IMR-90 (cell line): ENCODE results near the gene BTBD9. TPM values are rescaled to one million over a fixed set of nuclear protein-coding genes. Genes with fewer than 3 reads are reported as not detected.

Experiments
- ATAC-seq: fragments of 200-7000 bp; cut with Tn5 transposase; 2 replicates; pipeline ENCODE4 v1.9.1; 2020; ENCODE audit warnings: low read depth, mild to moderate bottlenecking, moderate library complexity
- BruUV-seq: library from RNA; stranded (reverse); fragments of 400-500 nt; replicated peaks from 2 replicates; lab custom pipeline; 2021; lab: Mats Ljungman, UMichigan
- CTCF ChIA-PET: fragments of 300-600 bp; formaldehyde crosslinking; extraction: SDS; loops from one replicate; lab custom pipeline; 2021; ENCODE audit warnings: antibody characterized with exemption; lab: Yijun Ruan, JAX
- POLR2A ChIA-PET: fragments of 300-600 bp; sonication (Branson Sonifier 250); formaldehyde crosslinking; loops from one replicate; lab custom pipeline; 2022; ENCODE audit warnings: antibody characterized with exemption; ENCODE audit not compliant: unreplicated experiment; lab: Charles Lee
- DNase-seq: peaks from one replicate; pipeline ENCODE4 v3.0.0; 2013
- H2AFZ ChIP-seq: replicated peaks from 2 replicates; pipeline ENCODE3; 2013; ENCODE audit warnings: low read length, mild to moderate bottlenecking; ENCODE audit not compliant: poor library complexity
- H2AK5ac ChIP-seq: 2 replicates; pipeline ENCODE4 v1.6.1; 2013; ENCODE audit warnings: low read depth, low read length, inconsistent platforms
- H2AK9ac ChIP-seq: replicated peaks from 2 replicates; pipeline ENCODE3; 2013; ENCODE audit warnings: mild to moderate bottlenecking, low read depth, low read length, moderate library complexity; ENCODE audit not compliant: poor library complexity
- H2BK120ac ChIP-seq: 2 replicates; pipeline ENCODE4 v1.6.1; 2013; ENCODE audit warnings: low read depth, low read length, inconsistent platforms
- H2BK15ac ChIP-seq: 3 replicates; pipeline ENCODE4 v1.6.1; 2013; ENCODE audit warnings: low read depth, low read length, inconsistent platforms
- H2BK20ac ChIP-seq: 2 replicates; pipeline ENCODE4 v1.6.1; 2013; ENCODE audit warnings: low read depth, mild to moderate bottlenecking, inconsistent platforms, low read length, moderate library complexity
- H2BK5ac ChIP-seq: 2 replicates; pipeline ENCODE4 v1.6.1; 2013; ENCODE audit warnings: mild to moderate bottlenecking, low read depth, low read length, inconsistent platforms; ENCODE audit not compliant: poor library complexity, severe bottlenecking
- H3K14ac ChIP-seq: replicated peaks from 2 replicates; pipeline ENCODE4 v1.6.1; 2013; ENCODE audit warnings: low read depth, low read length, inconsistent platforms
- H3K18ac ChIP-seq: 2 replicates; pipeline ENCODE4 v1.6.1; 2013; ENCODE audit warnings: low read depth, low read length, control low read depth
- H3K23ac ChIP-seq: 2 replicates; pipeline ENCODE4 v1.6.1; 2013; ENCODE audit warnings: low read depth, low read length, inconsistent platforms
- H3K27ac ChIP-seq: 2 replicates; pipeline ENCODE4 v1.5.1; 2013; ENCODE audit warnings: mild to moderate bottlenecking, control low read depth, low read length; ENCODE audit not compliant: insufficient read depth
- H3K27me3 ChIP-seq: 2 replicates; pipeline ENCODE4 v1.6.1; 2013; ENCODE audit warnings: low read length; ENCODE audit not compliant: control insufficient read depth, insufficient read depth
- H3K36me3 ChIP-seq: 2 replicates; pipeline ENCODE4 v1.6.1; 2013; ENCODE audit warnings: low read length, mixed read lengths; ENCODE audit not compliant: control insufficient read depth, insufficient read depth
- H3K4ac ChIP-seq: 2 replicates; pipeline ENCODE4 v1.6.1; 2013; ENCODE audit warnings: low read depth, low read length, inconsistent platforms
- H3K4me1 ChIP-seq: 2 replicates; pipeline ENCODE4 v1.6.1; 2013; ENCODE audit warnings: low read length, mixed read lengths; ENCODE audit not compliant: control insufficient read depth, insufficient read depth
- H3K4me2 ChIP-seq: 2 replicates; pipeline ENCODE4 v1.6.1; 2013; ENCODE audit warnings: low read depth, mild to moderate bottlenecking, control low read depth, low read length, moderate library complexity
- H3K4me3 ChIP-seq: 2 replicates; pipeline ENCODE4 v1.5.1; 2013; ENCODE audit warnings: low read depth, mild to moderate bottlenecking, control low read depth, low read length, moderate library complexity; ENCODE audit not compliant: insufficient read depth
- H3K56ac ChIP-seq: 2 replicates; pipeline ENCODE4 v1.6.1; 2013; ENCODE audit warnings: low read length, inconsistent platforms; ENCODE audit not compliant: insufficient read depth; ENCODE audit errors: extremely low read depth
- H3K79me1 ChIP-seq, 2 experiments: 2 replicates each; pipeline ENCODE4 v1.6.1; 2013; ENCODE audit warnings: low read length in 2 of 2, inconsistent platforms in 1 of 2, low read depth in 1 of 2
- H3K9ac ChIP-seq: 2 replicates; pipeline ENCODE4 v1.6.1; 2013; ENCODE audit warnings: low read depth, low read length, control low read depth
- H3K9me1 ChIP-seq: 2 replicates; pipeline ENCODE4 v1.6.1; 2013; ENCODE audit warnings: low read length, inconsistent platforms; ENCODE audit not compliant: insufficient read depth
- H3K9me3 ChIP-seq: 2 replicates; pipeline ENCODE4 v1.6.1; 2013; ENCODE audit warnings: low read length; ENCODE audit not compliant: control insufficient read depth, insufficient read depth
- H4K20me1 ChIP-seq: 2 replicates; pipeline ENCODE4 v1.6.1; 2013; ENCODE audit warnings: low read length, inconsistent platforms; ENCODE audit not compliant: insufficient read depth
- H4K5ac ChIP-seq: 2 replicates; pipeline ENCODE4 v1.6.1; 2013; ENCODE audit warnings: mild to moderate bottlenecking, low read depth, low read length, control low read depth
- H4K8ac ChIP-seq, 2 experiments: 2 replicates each; pipeline ENCODE4 v1.6.1; 2013; ENCODE audit warnings: low read depth in 2 of 2, low read length in 2 of 2, control low read depth in 1 of 2, inconsistent platforms in 1 of 2
- H4K91ac ChIP-seq: 2 replicates; pipeline ENCODE4 v1.6.1; 2013; ENCODE audit warnings: low read depth, low read length, inconsistent platforms; ENCODE audit not compliant: insufficient read depth
- BHLHE40 ChIP-seq: fragments of 150-350 bp; IDR thresholded peaks from 2 replicates; pipeline ENCODE4 v1.6.1; 2016; ENCODE audit warnings: mild to moderate bottlenecking, low read depth, low read length
- CEBPB ChIP-seq: IDR thresholded peaks from 2 replicates; pipeline ENCODE4 v1.6.1; 2012; ENCODE audit warnings: low read depth, low read length, improper control_type of control experiment
- CHD1 ChIP-seq: IDR thresholded peaks from 2 replicates; pipeline ENCODE4 v1.6.1; 2012; ENCODE audit warnings: low read depth, low read length, improper control_type of control experiment
- CTCF ChIP-seq: conservative IDR thresholded peaks from 2 replicates; pipeline ENCODE4 v1.5.1; 2012; ENCODE audit warnings: mild to moderate bottlenecking, low read depth, low read length, improper control_type of control experiment
- FOS ChIP-seq: fragments of 150-350 bp; IDR thresholded peaks from 2 replicates; pipeline ENCODE4 v1.6.1; 2016; ENCODE audit warnings: low read depth, low read length
- MAFK ChIP-seq: IDR thresholded peaks from 2 replicates; pipeline ENCODE4 v1.6.1; 2012; ENCODE audit warnings: low read depth, low read length, improper control_type of control experiment
- MAZ ChIP-seq: IDR thresholded peaks from 2 replicates; pipeline ENCODE4 v1.6.1; 2012; ENCODE audit warnings: low read depth, mild to moderate bottlenecking, low read length, improper control_type of control experiment, moderate library complexity, borderline replicate concordance
- MXI1 ChIP-seq: IDR thresholded peaks from 2 replicates; pipeline ENCODE4 v1.6.1; 2012; ENCODE audit warnings: low read depth, mild to moderate bottlenecking, low read length, moderate library complexity, borderline replicate concordance
- NFE2L2 ChIP-seq: fragments of 150-350 bp; IDR thresholded peaks from 2 replicates; pipeline ENCODE4 v1.6.1; 2016; ENCODE audit warnings: low read depth, mild to moderate bottlenecking, low read length
- POLR2A ChIP-seq: IDR thresholded peaks from 2 replicates; pipeline ENCODE4 v1.6.1; 2012; ENCODE audit warnings: mild to moderate bottlenecking, low read depth, low read length
- RAD21 ChIP-seq: IDR thresholded peaks from 2 replicates; pipeline ENCODE4 v1.6.1; 2012; ENCODE audit warnings: low read length, improper control_type of control experiment
- RCOR1 ChIP-seq: IDR thresholded peaks from 2 replicates; pipeline ENCODE4 v1.6.1; 2012; ENCODE audit warnings: mild to moderate bottlenecking, low read length, improper control_type of control experiment; ENCODE audit not compliant: insufficient replicate concordance
- RFX5 ChIP-seq: IDR thresholded peaks from 2 replicates; pipeline ENCODE4 v1.8.0; 2012; ENCODE audit warnings: low read depth, mild to moderate bottlenecking, low read length, moderate library complexity
- SMC3 ChIP-seq: fragments of 150-350 bp; IDR thresholded peaks from 2 replicates; pipeline ENCODE4 v1.6.1; 2016; ENCODE audit warnings: low read depth, mild to moderate bottlenecking, antibody characterized with exemption, low read length, moderate library complexity
- WGBS, 2 experiments: methylation state at CpG; one replicate each; pipeline versions ENCODE4 v1.1.5 to v1.1.7; 2013; ENCODE audit warnings: missing lambda C conversion rate in 2 of 2; ENCODE audit not compliant: insufficient read length in 1 of 2; ENCODE audit errors: extremely low coverage in 2 of 2; 5-methylcytosine and 5-hydroxymethylcytosine counted together
- dilution Hi-C: fragments of 300-500 bp; cut with HindIII; formaldehyde crosslinking; loops from one replicate; pipeline ENCODE4 v1.14.3; 2018; ENCODE audit warnings: low sequenced_read_pairs; ENCODE audit not compliant: unreplicated experiment
- in situ Hi-C: fragments of 300-500 bp; cut with MboI; formaldehyde crosslinking; loops from 3 replicates; pipeline ENCODE4 v1.14.3; 2019; ENCODE audit warnings: low sequenced_read_pairs, inconsistent platforms, mixed read lengths
- intact Hi-C: fragments of 100-400 bp; cut with micrococcal nuclease; formaldehyde crosslinking; loops from 2 replicates; pipeline ENCODE4 v1.10.0; 2022
- polyA plus RNA-seq, 3 experiments: library from polyadenylated mRNA; depleted of rRNA; stranded (reverse); fragments of >200 nt; gene quantifications; 2 replicates each; pipeline ENCODE4 v1.2.3, GENCODE V29; 2012; ENCODE audit warnings: low replicate concordance in 1 of 3
- total RNA-seq: library from RNA; depleted of rRNA; stranded (reverse); fragments of >200 nt; gene quantifications from 2 replicates; pipeline ENCODE4 v1.2.3, GENCODE V29; 2012
- TF ChIP-seq, protein P1 (sequence below): fragments of 150-350 bp; IDR thresholded peaks from 2 replicates; pipeline ENCODE4 v1.6.1; 2017; ENCODE audit warnings: mild to moderate bottlenecking, antibody characterized with exemption, low read length, low read depth
- TF ChIP-seq, protein P2 (sequence below): fragments of 150-350 bp; IDR thresholded peaks from 2 replicates; pipeline ENCODE4 v1.6.1; 2016; ENCODE audit warnings: low read depth, mild to moderate bottlenecking, low read length, moderate library complexity, borderline replicate concordance

The BTBD9 gene
- total and polyA plus RNA-seq, 2 of the 4 experiments (the other 2 are of a cell fraction), result 4.1 to 22.0 TPM

DNA sequence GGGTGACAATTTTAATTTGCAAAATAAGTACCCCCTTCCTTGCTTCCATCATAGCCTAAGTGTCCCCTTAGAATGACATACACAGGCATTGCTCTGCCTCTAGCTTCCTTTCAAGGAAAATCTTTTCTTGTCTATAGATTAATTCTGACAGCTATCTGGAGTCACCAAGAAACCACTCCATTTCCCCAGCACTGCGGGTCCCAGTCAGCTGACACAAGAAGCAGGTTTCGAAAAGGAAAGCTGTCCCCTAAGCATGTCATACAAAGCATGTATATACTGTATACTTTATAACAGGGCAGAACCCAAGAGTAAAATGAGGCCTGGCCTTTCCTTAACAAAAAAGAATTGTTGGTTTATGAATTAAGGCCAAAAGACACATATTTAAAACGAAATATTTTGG lies 273.5 kb downstream of the BTBD9 start:
- Histone ChIP-seq H3K36me3 (no peaks in the 10 kb centered on the region), H3K4me3 (no peak overlapping the region), H3K9me3 (no peaks in the 10 kb centered on the region), H2BK5ac (no peak overlapping the region), H3K4me2 (no peak overlapping the region), H4K20me1 (no peaks in the 10 kb centered on the region), H2AK9ac (no peak overlapping the region), H3K4me1 (peaks cover under 1% of the 10 kb centered on the region), H4K5ac (no peak overlapping the region), H3K14ac (no peak overlapping the region), H3K4ac (no peak overlapping the region), H2AK5ac (no peak overlapping the region), H4K8ac (no peak overlapping the region), H3K27ac (no peak overlapping the region), H3K27me3 (no peaks in the 10 kb centered on the region), H3K79me1 (no peaks in the 10 kb centered on the region), H3K9ac (no peak overlapping the region), H3K9me1 (no peaks in the 10 kb centered on the region), H2BK15ac (no peak overlapping the region), H2AFZ (no peak overlapping the region), H2BK120ac (no peak overlapping the region), H4K91ac (no peak overlapping the region), H2BK20ac (no peak overlapping the region), H3K18ac (no peak overlapping the region), H3K23ac (no peak overlapping the region), H3K56ac (no peak overlapping the region)
- no CpG with 5 or more reads among the region's 3 CpGs for WGBS, 2 experiments
- POLR2A ChIA-PET, result no interaction called here
- dilution Hi-C loops, result no loop called here
- intact Hi-C loops, result no loop called here
- TF ChIP-seq, protein P1, sequence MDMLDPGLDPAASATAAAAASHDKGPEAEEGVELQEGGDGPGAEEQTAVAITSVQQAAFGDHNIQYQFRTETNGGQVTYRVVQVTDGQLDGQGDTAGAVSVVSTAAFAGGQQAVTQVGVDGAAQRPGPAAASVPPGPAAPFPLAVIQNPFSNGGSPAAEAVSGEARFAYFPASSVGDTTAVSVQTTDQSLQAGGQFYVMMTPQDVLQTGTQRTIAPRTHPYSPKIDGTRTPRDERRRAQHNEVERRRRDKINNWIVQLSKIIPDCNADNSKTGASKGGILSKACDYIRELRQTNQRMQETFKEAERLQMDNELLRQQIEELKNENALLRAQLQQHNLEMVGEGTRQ, result no peak
- TF ChIP-seq CEBPB (no peak), MAZ (no peak), SMC3 (no peak), CTCF (no peak), POLR2A (no peak), RFX5 (no peak), RCOR1 (no peak), MXI1 (no peak), RAD21 (no peak), CHD1 (no peak), MAFK (no peak), FOS (no peak), BHLHE40 (no peak), NFE2L2 (no peak)
- TF ChIP-seq, protein P2, sequence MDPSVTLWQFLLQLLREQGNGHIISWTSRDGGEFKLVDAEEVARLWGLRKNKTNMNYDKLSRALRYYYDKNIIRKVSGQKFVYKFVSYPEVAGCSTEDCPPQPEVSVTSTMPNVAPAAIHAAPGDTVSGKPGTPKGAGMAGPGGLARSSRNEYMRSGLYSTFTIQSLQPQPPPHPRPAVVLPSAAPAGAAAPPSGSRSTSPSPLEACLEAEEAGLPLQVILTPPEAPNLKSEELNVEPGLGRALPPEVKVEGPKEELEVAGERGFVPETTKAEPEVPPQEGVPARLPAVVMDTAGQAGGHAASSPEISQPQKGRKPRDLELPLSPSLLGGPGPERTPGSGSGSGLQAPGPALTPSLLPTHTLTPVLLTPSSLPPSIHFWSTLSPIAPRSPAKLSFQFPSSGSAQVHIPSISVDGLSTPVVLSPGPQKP, result no peak
- no peak for ATAC-seq
- in situ Hi-C loops, result no loop called here
- BruUV-seq, result no TSS peak
- DNase-seq, result no peak
- CTCF ChIA-PET, result interaction anchor here (0.7 kb wide), 1 partner anchor 120 kb away, joined by 3 read pairs; no protein-coding TSS in a partner anchor
